HFFc6 (cell line): ENCODE data around the gene SEMA4D. TPM values are rescaled to one million over a fixed set of nuclear protein-coding genes. Genes with fewer than 3 reads are reported as not detected.

ENCODE experiments used
- DNase-seq: peaks from one replicate; pipeline ENCODE4 v3.0.0-alpha.2; 2018
- H3K27ac Mint-ChIP-seq: 2 replicates; pipeline ENCODE4 v1.8.0; 2020; ENCODE audit warnings: mild to moderate bottlenecking, mixed read lengths
- H3K27me3 Mint-ChIP-seq: 2 replicates; pipeline ENCODE4 v1.8.0; 2021; ENCODE audit warnings: mild to moderate bottlenecking, moderate library complexity, mixed read lengths; ENCODE audit not compliant: insufficient read depth
- H3K36me3 Mint-ChIP-seq: 2 replicates; pipeline ENCODE4 v1.8.0; 2021; ENCODE audit warnings: low read depth, mixed read lengths
- H3K4me1 Mint-ChIP-seq: 2 replicates; pipeline ENCODE4 v1.8.0; 2020; ENCODE audit warnings: low read depth, mixed read lengths
- H3K4me3 Mint-ChIP-seq: 2 replicates; pipeline ENCODE4 v1.8.0; 2020; ENCODE audit warnings: mild to moderate bottlenecking, moderate library complexity, mixed read lengths
- H3K9me3 Mint-ChIP-seq: 2 replicates; pipeline ENCODE4 v1.8.0; 2020; ENCODE audit warnings: mild to moderate bottlenecking, mixed read lengths
- total RNA-seq, 6 experiments: library from RNA; stranded (reverse); fragmentation: NEBNext Ultra II Directional; extraction: Animal tissue kit (Norgen Biotek cat#: 25700); gene quantifications; 2 replicates in 1 of 6; 3 replicates in 5 of 6; pipeline ENCODE4 v1.2.3, GENCODE V29; 2021
- TF ChIP-seq, protein P1 (sequence below): fragments of 200-600 bp; sonication (generic); IDR thresholded peaks from 2 replicates; pipeline ENCODE4 v1.5.0; 2021; ENCODE audit warnings: antibody characterized with exemption, mild to moderate bottlenecking

The SEMA4D gene
- total RNA-seq, 6 experiments from 2014 or later, result not detected

GRCh38 chr9:89382026-89382986 lies 115.6 kb downstream of the SEMA4D start:
- Mint-ChIP-seq H3K27ac (no peak overlapping the region), H3K27me3 (peaks cover 34% of the 10 kb centered on the region), H3K9me3 (no peaks in the 10 kb centered on the region), H3K4me1 (no peaks in the 10 kb centered on the region), H3K4me3 (no peak overlapping the region), H3K36me3 (no peaks in the 10 kb centered on the region)
- TF ChIP-seq, protein P1, sequence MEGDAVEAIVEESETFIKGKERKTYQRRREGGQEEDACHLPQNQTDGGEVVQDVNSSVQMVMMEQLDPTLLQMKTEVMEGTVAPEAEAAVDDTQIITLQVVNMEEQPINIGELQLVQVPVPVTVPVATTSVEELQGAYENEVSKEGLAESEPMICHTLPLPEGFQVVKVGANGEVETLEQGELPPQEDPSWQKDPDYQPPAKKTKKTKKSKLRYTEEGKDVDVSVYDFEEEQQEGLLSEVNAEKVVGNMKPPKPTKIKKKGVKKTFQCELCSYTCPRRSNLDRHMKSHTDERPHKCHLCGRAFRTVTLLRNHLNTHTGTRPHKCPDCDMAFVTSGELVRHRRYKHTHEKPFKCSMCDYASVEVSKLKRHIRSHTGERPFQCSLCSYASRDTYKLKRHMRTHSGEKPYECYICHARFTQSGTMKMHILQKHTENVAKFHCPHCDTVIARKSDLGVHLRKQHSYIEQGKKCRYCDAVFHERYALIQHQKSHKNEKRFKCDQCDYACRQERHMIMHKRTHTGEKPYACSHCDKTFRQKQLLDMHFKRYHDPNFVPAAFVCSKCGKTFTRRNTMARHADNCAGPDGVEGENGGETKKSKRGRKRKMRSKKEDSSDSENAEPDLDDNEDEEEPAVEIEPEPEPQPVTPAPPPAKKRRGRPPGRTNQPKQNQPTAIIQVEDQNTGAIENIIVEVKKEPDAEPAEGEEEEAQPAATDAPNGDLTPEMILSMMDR, result no peak
- DNase-seq, result no peak

- Mint-ChIP-seq H3K4me3 (no peak overlapping the region), H3K27me3 (peaks cover 30% of the 10 kb centered on the region), H3K9me3 (no peaks in the 10 kb centered on the region), H3K36me3 (no peaks in the 10 kb centered on the region), H3K27ac (no peak overlapping the region), H3K4me1 (no peaks in the 10 kb centered on the region)
- TF ChIP-seq, protein P1, result no peak
- DNase-seq, result no peak
These were observed 116.7 kb downstream of the SEMA4D start for GRCh38 chr9:89381308-89381609.

DNA sequence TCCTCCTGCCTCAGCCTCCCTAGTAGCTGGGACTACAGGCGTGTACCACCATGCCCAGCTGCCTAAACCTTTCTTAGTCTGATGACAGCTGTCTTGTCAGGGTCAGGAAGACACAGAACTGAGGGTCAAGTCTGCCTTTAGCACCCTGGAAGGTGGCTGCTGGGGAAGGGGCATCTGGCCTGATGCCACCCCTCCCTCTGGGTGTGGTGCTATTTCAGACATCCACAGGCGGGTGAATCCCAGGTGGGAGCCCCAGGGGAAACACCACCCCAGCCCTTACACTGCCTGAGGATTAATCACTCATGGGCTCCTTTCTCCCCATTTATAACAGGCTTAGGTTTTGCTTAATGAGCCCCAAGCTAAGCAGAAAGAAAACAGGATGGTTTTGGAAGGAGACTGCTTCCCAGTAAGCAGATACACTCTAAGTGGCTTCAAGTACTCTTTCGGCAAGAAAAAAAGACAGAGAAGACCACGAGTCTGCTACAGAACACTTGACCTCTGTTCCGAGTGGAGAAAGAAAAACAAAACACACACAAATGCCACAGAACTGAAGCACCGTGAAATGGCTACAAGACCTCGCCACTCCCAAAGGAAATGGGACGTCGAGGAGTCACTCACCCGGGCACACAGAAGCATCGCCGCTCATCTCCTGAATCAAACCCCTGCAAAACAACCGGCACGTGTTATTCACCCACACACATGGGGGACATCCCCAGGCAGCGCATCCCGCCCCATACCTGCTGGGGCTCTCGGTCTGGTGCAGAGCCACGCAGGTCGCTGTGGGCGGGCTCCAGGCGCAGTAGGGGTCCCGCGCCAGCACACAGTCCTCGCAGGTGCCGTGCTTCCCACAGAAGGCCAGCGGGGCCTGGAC lies 117.2 kb downstream of the SEMA4D start:
- H3K9me3 Mint-ChIP-seq, result no peaks in the 10 kb centered on the region
- TF ChIP-seq, protein P1, result no peak
- H3K27ac Mint-ChIP-seq, result no peak overlapping the region
- no peaks in the 10 kb centered on the region for H3K4me1 Mint-ChIP-seq
- no peaks in the 10 kb centered on the region for H3K36me3 Mint-ChIP-seq
- H3K4me3 Mint-ChIP-seq, result no peak overlapping the region
- H3K27me3 Mint-ChIP-seq, result peaks cover 30% of the 10 kb centered on the region
- no peak for DNase-seq

DNA sequence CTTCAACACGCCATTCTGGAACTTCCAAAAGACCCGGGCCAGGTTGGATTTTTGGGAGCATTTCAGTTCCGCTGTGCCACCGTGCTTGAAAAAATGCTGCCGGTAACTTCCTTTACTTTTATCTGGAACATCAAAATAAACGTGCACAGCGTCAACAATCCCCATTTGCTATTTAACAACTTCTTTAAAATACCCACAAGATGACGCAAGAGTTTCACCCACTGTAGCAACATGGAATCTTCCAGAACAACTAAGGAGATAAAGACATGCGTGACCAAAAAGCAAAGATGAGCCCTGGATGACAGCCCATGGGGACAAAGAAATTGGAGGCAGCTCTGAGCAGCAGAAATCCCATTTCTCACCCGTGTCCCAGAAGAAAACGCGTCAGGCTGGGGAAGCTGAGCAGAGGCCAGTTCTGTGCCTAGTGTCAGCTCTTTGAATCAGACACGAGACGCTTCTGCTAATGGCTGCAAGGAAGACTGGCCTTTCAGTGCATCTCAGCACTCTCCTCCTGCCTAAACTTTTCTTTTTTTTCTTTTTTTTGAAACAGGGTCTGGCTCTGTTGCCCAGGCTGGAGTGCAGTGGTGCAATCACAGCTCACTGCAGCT lies 118.3 kb downstream of the SEMA4D start:
- Mint-ChIP-seq H3K27ac (no peak overlapping the region), H3K9me3 (no peaks in the 10 kb centered on the region), H3K36me3 (no peaks in the 10 kb centered on the region), H3K4me1 (no peaks in the 10 kb centered on the region), H3K27me3 (peaks cover 24% of the 10 kb centered on the region), H3K4me3 (no peak overlapping the region)
- TF ChIP-seq, protein P1, result no peak
- no peak for DNase-seq

- H3K27me3 Mint-ChIP-seq, result peaks cover 18% of the 10 kb centered on the region
- no peak overlapping the region for H3K4me3 Mint-ChIP-seq
- no peak overlapping the region for H3K27ac Mint-ChIP-seq
- TF ChIP-seq, protein P1, result no peak
- H3K36me3 Mint-ChIP-seq, result no peaks in the 10 kb centered on the region
- DNase-seq, result no peak
- H3K9me3 Mint-ChIP-seq, result no peaks in the 10 kb centered on the region
- no peaks in the 10 kb centered on the region for H3K4me1 Mint-ChIP-seq
These were observed 118.9 kb downstream of the SEMA4D start for GRCh38 chr9:89379031-89379430.
